ENCODE results near the gene VPS50.

- TF ChIP-seq EZH2 (IDR thresholded peaks at IDR 0.05) (no peak), POLR2AphosphoS5 (IDR thresholded peaks at IDR 0.05; ENCODE audit: borderline replicate concordance, low read depth, low read length) (no peak)
Observed at GRCh38 chr7:93361853-93362252, 129.7 kb downstream of the VPS50 start.
